Neural progenitor cell (in vitro differentiated cells): ENCODE results near the gene ADM5. TPM values are rescaled to one million over a fixed set of nuclear protein-coding genes. Genes with fewer than 3 reads are reported as not detected.

Experiments
- DNase-seq: peaks from one replicate; pipeline ENCODE4 v3.0.0-alpha.2; 2016; ENCODE audit warnings: low spot score
- H2AFZ ChIP-seq: fragments of 200-600 bp; sonication (generic); replicated peaks from 2 replicates; pipeline ENCODE4 v1.6.1; 2016; ENCODE audit warnings: antibody characterized with exemption
- H3F3A ChIP-seq: fragments of 200-600 bp; sonication (generic); 2 replicates; pipeline ENCODE4 v1.6.1; 2016; ENCODE audit warnings: antibody characterized with exemption, low read depth
- H3K27ac ChIP-seq: fragments of 200-600 bp; sonication (generic); 2 replicates; pipeline ENCODE4 v1.5.1; 2016; ENCODE audit warnings: mild to moderate bottlenecking
- H3K27me3 ChIP-seq: fragments of 200-600 bp; sonication (generic); 2 replicates; pipeline ENCODE4 v1.6.1; 2016; ENCODE audit warnings: mild to moderate bottlenecking, moderate library complexity
- H3K36me3 ChIP-seq: fragments of 200-600 bp; sonication (generic); 2 replicates; pipeline ENCODE4 v1.5.1; 2016
- H3K4me1 ChIP-seq: fragments of 200-600 bp; sonication (generic); 2 replicates; pipeline ENCODE4 v1.6.1; 2016; ENCODE audit warnings: mixed run types
- H3K4me2 ChIP-seq: fragments of 200-600 bp; sonication (generic); 2 replicates; pipeline ENCODE4 v1.6.1; 2016
- H3K4me3 ChIP-seq: fragments of 200-600 bp; sonication (generic); 2 replicates; pipeline ENCODE4 v1.5.1; 2016
- H3K79me2 ChIP-seq: fragments of 200-600 bp; sonication (generic); 2 replicates; pipeline ENCODE4 v1.6.1; 2016; ENCODE audit warnings: low read depth
- H3K9ac ChIP-seq: fragments of 200-600 bp; sonication (generic); 2 replicates; pipeline ENCODE4 v1.6.1; 2016
- H3K9me3 ChIP-seq: fragments of 200-600 bp; sonication (generic); 2 replicates; pipeline ENCODE4 v1.5.1; 2016; ENCODE audit warnings: low read depth
- H4K20me1 ChIP-seq: fragments of 200-600 bp; sonication (generic); 2 replicates; pipeline ENCODE4 v1.6.1; 2016; ENCODE audit warnings: low read depth
- H3K27ac Mint-ChIP-seq: 3 replicates; pipeline ENCODE4 v1.8.0; 2021; ENCODE audit warnings: mixed read lengths
- H3K27me3 Mint-ChIP-seq: 2 replicates; pipeline ENCODE4 v1.8.0; 2022; ENCODE audit warnings: low read depth, mild to moderate bottlenecking, inconsistent platforms, moderate library complexity, mixed read lengths; ENCODE audit not compliant: insufficient read depth
- H3K36me3 Mint-ChIP-seq: 3 replicates; pipeline ENCODE4 v1.8.0; 2021; ENCODE audit warnings: mixed read lengths
- H3K4me1 Mint-ChIP-seq: 3 replicates; pipeline ENCODE4 v1.8.0; 2021; ENCODE audit warnings: mixed read lengths
- H3K4me3 Mint-ChIP-seq: 3 replicates; pipeline ENCODE4 v1.8.0; 2021; ENCODE audit warnings: mild to moderate bottlenecking, moderate library complexity, mixed read lengths
- H3K9me3 Mint-ChIP-seq: 3 replicates; pipeline ENCODE4 v1.8.0; 2020; ENCODE audit warnings: mixed read lengths
- EZH2 ChIP-seq: fragments of 200-600 bp; sonication (generic); IDR thresholded peaks from 2 replicates; pipeline ENCODE4 v1.6.1; 2017; ENCODE audit warnings: antibody characterized with exemption, mild to moderate bottlenecking, moderate library complexity
- EZH2phosphoT487 ChIP-seq: fragments of 200-600 bp; sonication (generic); IDR thresholded peaks from 2 replicates; pipeline ENCODE4 v1.6.1; 2017; ENCODE audit warnings: antibody characterized with exemption
- total RNA-seq: library from RNA; depleted of rRNA; stranded (reverse); fragments of >200 nt; gene quantifications from 2 replicates; pipeline ENCODE4 v1.2.3, GENCODE V29; 2015; ENCODE audit warnings: low replicate concordance
- TF ChIP-seq, protein P1 (sequence below): fragments of 200-600 bp; sonication (generic); IDR thresholded peaks from 2 replicates; pipeline ENCODE4 v1.5.1; 2017; ENCODE audit warnings: antibody characterized with exemption, mild to moderate bottlenecking

The ADM5 gene
- total RNA-seq, 1 donor from 2014 or later = 6.0 TPM

DNA sequence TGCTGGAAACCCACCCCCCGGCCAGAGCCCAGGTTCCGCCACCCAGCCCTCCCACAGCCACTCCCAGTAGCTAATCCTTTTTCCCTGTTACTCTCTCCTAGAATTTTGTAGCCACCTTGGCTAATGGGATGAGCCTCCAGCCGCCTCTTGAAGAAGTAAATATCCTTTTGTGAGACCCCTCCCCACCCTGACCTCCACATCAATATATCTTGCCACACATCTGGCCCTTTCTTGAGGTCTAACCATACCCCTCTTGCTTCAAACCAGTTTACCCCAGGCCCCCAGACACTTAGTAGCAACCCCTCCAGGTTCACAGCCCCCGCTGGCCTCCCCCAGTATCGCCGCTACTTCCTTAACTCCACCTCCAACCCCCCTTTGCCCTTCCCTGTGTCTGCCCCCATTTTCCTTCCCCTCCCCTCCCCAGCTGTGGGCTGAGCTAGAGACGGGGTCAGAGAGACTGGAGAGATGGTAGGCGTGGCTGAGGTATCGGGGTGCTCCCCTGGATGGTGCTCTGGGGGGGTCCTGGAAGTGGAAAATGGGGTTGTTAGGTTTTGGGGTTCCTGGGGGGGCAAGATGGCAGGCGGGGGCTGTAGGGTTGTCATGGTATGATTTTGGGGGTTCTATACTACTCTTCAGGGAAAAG is 9.5 kb upstream of the ADM5 start:
- peak overlapping the region; percentile 38 for H3K4me3 ChIP-seq
- peaks cover 65% of the 10 kb centered on the region for H4K20me1 ChIP-seq
- H3K4me2 ChIP-seq = peak overlapping the region; percentile 94
- peak overlapping the region; percentile 90 for H3K27ac Mint-ChIP-seq
- peaks cover 73% of the 10 kb centered on the region for H3K79me2 ChIP-seq
- H3K36me3 Mint-ChIP-seq = peaks cover 8% of the 10 kb centered on the region
- peaks cover 82% of the 10 kb centered on the region for H3F3A ChIP-seq
- TF ChIP-seq, protein P1, sequence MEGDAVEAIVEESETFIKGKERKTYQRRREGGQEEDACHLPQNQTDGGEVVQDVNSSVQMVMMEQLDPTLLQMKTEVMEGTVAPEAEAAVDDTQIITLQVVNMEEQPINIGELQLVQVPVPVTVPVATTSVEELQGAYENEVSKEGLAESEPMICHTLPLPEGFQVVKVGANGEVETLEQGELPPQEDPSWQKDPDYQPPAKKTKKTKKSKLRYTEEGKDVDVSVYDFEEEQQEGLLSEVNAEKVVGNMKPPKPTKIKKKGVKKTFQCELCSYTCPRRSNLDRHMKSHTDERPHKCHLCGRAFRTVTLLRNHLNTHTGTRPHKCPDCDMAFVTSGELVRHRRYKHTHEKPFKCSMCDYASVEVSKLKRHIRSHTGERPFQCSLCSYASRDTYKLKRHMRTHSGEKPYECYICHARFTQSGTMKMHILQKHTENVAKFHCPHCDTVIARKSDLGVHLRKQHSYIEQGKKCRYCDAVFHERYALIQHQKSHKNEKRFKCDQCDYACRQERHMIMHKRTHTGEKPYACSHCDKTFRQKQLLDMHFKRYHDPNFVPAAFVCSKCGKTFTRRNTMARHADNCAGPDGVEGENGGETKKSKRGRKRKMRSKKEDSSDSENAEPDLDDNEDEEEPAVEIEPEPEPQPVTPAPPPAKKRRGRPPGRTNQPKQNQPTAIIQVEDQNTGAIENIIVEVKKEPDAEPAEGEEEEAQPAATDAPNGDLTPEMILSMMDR = no peak
- no peak for TF ChIP-seq EZH2
- TF ChIP-seq EZH2phosphoT487 = no peak
- H3K9ac ChIP-seq = peak overlapping the region; percentile 38
- peaks cover 5% of the 10 kb centered on the region for H3K36me3 ChIP-seq
- H3K27ac ChIP-seq = peak overlapping the region; percentile 41
- H3K4me1 Mint-ChIP-seq = peaks cover 28% of the 10 kb centered on the region
- peak overlapping the region; percentile 81 for H3K4me3 Mint-ChIP-seq
- peak; percentile 40 for DNase-seq
- no peaks in the 10 kb centered on the region for H3K9me3 Mint-ChIP-seq
- no peak overlapping the region for H2AFZ ChIP-seq
- no peaks in the 10 kb centered on the region for H3K9me3 ChIP-seq
- H3K27me3 ChIP-seq = no peaks in the 10 kb centered on the region
- peaks cover 23% of the 10 kb centered on the region for H3K4me1 ChIP-seq
- H3K27me3 Mint-ChIP-seq = peaks cover 4% of the 10 kb centered on the region

DNA sequence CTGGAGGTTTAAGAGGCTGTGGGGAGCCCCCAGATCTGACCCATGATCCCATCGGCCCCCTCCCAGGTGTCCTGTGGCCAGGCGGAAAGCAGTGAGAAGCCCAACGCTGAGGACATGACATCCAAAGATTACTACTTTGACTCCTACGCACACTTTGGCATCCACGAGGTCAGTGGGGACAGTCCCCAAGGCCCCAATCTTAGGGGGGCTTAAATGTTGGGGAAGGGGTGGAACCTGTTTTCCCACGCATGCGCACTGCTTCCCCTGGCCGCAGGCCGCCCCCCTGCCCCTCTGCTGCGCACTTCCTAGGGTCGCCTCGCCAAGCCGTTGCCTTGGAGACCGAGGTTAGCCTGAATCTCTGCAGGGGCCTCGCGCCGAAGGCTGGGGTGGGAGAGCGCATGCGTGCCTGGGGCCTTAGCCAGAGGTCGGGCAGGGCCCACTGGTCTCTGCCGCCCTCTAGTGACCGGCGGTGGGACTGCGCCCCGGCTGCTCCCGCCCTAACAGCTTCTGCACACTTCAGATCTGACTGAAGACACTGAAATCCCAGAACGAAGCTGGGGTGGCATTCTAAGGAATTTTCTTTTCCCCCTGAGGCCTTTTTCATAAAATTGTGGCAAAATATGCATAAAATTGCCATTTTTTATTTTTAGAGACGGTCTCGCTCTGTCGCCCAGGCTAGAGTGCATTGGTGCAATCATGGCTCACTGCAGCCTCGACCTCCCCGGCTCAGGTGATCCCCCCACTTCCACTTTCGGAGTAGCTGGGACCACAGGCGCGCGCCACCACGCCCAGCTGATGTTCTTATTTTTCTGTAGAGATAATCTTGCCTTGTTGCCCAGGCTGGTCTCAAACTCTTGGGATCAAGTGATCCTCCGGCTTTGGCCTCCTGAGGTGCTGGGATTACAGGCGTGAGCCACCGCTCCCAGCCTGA is 8.7 kb upstream of the ADM5 start:
- H3K27me3 ChIP-seq = no peaks in the 10 kb centered on the region
- peak overlapping the region; percentile 41 for H3K27ac ChIP-seq
- peaks cover 28% of the 10 kb centered on the region for H3K4me1 Mint-ChIP-seq
- no peak overlapping the region for H2AFZ ChIP-seq
- peak; percentile 99 for DNase-seq
- H3K9ac ChIP-seq = no peak overlapping the region
- peak overlapping the region; percentile 90 for H3K27ac Mint-ChIP-seq
- peaks cover 15% of the 10 kb centered on the region for H3K36me3 Mint-ChIP-seq
- peak overlapping the region; percentile 38 for H3K4me3 ChIP-seq
- peaks cover 78% of the 10 kb centered on the region for H3F3A ChIP-seq
- no peaks in the 10 kb centered on the region for H3K9me3 Mint-ChIP-seq
- H3K4me3 Mint-ChIP-seq = peak overlapping the region; percentile 81
- TF ChIP-seq, protein P1 = peak; percentile 99
- no peak for TF ChIP-seq EZH2
- no peak for TF ChIP-seq EZH2phosphoT487
- peaks cover 8% of the 10 kb centered on the region for H3K27me3 Mint-ChIP-seq
- peaks cover 73% of the 10 kb centered on the region for H3K79me2 ChIP-seq
- H3K36me3 ChIP-seq = peaks cover 5% of the 10 kb centered on the region
- H4K20me1 ChIP-seq = peaks cover 73% of the 10 kb centered on the region
- H3K9me3 ChIP-seq = no peaks in the 10 kb centered on the region
- H3K4me1 ChIP-seq = peaks cover 23% of the 10 kb centered on the region
- peak overlapping the region; percentile 94 for H3K4me2 ChIP-seq

DNA sequence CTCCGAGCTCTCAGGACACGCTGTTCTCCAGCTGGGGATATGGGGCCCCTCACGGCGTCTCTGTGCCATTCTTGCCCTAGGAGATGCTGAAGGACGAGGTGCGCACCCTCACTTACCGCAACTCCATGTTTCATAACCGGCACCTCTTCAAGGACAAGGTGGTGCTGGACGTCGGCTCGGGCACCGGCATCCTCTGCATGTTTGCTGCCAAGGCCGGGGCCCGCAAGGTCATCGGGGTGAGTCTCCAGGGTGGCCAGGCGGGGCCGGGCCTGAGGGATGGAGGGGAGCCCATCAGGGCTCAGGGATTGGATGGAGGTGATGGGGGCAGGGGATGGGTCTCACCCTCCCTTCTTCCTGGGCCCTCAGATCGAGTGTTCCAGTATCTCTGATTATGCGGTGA is 7.6 kb upstream of the ADM5 start:
- Histone ChIP-seq H2AFZ (no peak overlapping the region), H3K79me2 (peaks cover 73% of the 10 kb centered on the region), H3K9ac (no peak overlapping the region), H3K36me3 (peaks cover 5% of the 10 kb centered on the region), H3K9me3 (no peaks in the 10 kb centered on the region), H3K27ac (no peak overlapping the region), H4K20me1 (peaks cover 84% of the 10 kb centered on the region), H3K4me2 (no peak overlapping the region), H3K4me3 (no peak overlapping the region), H3F3A (peaks cover 76% of the 10 kb centered on the region), H3K4me1 (peaks cover 23% of the 10 kb centered on the region), H3K27me3 (no peaks in the 10 kb centered on the region)
- Mint-ChIP-seq H3K27ac (no peak overlapping the region), H3K36me3 (peaks cover 16% of the 10 kb centered on the region), H3K9me3 (no peaks in the 10 kb centered on the region), H3K4me1 (peaks cover 24% of the 10 kb centered on the region), H3K27me3 (peaks cover 8% of the 10 kb centered on the region), H3K4me3 (no peak overlapping the region)
- TF ChIP-seq EZH2phosphoT487 (no peak), EZH2 (no peak)
- TF ChIP-seq, protein P1 = no peak
- no peak for DNase-seq
